Panc1 (cell line): ENCODE measurements around the gene TBC1D13.

Experiments
- POLR2AphosphoS5 ChIP-seq: IDR thresholded peaks from 2 replicates; pipeline ENCODE4 v1.6.1; 2012; ENCODE audit warnings: mild to moderate bottlenecking, low read depth, low read length, moderate library complexity
- TF ChIP-seq, protein P1 (sequence below): fragments of 450-650 bp; IDR thresholded peaks from 2 replicates; pipeline ENCODE4 v1.5.1; 2017; ENCODE audit warnings: mild to moderate bottlenecking

DNA sequence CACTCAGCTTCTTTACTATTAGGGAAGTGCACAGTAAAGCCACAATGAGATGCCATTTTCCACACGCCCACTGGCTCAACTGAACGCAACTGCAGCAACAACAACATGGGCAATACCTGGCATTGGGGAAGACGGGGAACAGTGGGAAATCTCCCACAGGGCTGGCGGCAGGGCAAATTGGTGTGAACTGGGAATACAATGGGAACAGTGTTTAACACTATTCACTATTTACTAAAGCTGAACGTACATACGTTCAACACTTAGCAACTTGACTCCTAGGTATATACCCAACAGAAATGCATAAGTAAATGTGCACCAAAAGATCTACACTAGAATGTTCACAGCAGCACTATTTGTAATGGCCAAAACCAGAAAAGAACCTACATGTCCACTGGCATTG lies 29.5 kb upstream of the TBC1D13 start:
- TF ChIP-seq, protein P1, sequence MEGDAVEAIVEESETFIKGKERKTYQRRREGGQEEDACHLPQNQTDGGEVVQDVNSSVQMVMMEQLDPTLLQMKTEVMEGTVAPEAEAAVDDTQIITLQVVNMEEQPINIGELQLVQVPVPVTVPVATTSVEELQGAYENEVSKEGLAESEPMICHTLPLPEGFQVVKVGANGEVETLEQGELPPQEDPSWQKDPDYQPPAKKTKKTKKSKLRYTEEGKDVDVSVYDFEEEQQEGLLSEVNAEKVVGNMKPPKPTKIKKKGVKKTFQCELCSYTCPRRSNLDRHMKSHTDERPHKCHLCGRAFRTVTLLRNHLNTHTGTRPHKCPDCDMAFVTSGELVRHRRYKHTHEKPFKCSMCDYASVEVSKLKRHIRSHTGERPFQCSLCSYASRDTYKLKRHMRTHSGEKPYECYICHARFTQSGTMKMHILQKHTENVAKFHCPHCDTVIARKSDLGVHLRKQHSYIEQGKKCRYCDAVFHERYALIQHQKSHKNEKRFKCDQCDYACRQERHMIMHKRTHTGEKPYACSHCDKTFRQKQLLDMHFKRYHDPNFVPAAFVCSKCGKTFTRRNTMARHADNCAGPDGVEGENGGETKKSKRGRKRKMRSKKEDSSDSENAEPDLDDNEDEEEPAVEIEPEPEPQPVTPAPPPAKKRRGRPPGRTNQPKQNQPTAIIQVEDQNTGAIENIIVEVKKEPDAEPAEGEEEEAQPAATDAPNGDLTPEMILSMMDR, result no peak
- no peak for TF ChIP-seq POLR2AphosphoS5
